Tibial nerve (tissue), 3 donors: ENCODE data around the gene C11orf71.

Experiments used
- CTCF ChIP-seq, 5 experiments: fragments of 200-600 bp in 3 of 5; fragments of 450-650 bp in 2 of 5; sonication (generic) in 3 of 5; IDR thresholded peaks; one replicate each; pipeline ENCODE4 v1.5.1; 2016 to 2019; ENCODE audit warnings: antibody characterized with exemption in 5 of 5, mild to moderate bottlenecking in 3 of 5, moderate library complexity in 2 of 5
- POLR2A ChIP-seq, 2 donors: fragments of 450-650 bp; IDR thresholded peaks; one replicate each; pipeline ENCODE4 v1.6.1; 2017; ENCODE audit warnings: antibody characterized with exemption in 2 of 2, mild to moderate bottlenecking in 2 of 2, moderate library complexity in 2 of 2

GRCh38 chr11:114382509-114382908 lies 17.8 kb downstream of the C11orf71 start:
- no peak for TF ChIP-seq POLR2A (IDR thresholded peaks at IDR 0.05)
- no peak for TF ChIP-seq CTCF (IDR thresholded peaks at IDR 0.05)
